ENCODE measurements around the gene FGFRL1.
"Not testable (repeated sequence)": the region's sequence is repeated elsewhere in the genome, so short reads cannot be mapped to it uniquely, and the experiment has no call there.

- TF ChIP-seq EZH2phosphoT487 (IDR thresholded peaks at IDR 0.05; ENCODE audit: low read depth); CTCF (IDR thresholded peaks at IDR 0.05; ENCODE audit: low read depth, low read length): not testable (repeated sequence)
Observed at GRCh38 chr4:999240-999863, 12.1 kb upstream of the FGFRL1 start.
